SHP77 (cell line): ENCODE data around the gene ATL2.

Experiments
- DNase-seq, 2 experiments: peaks; one replicate each; lab custom pipeline; 2025; lab: John Stamatoyannopoulos, UW

ATL2 gene

GRCh38 chr2:38248707-38249106 is 128.4 kb downstream of the ATL2 start:
- DNase-seq = no peak

GRCh38 chr2:38248255-38248654 is 128.8 kb downstream of the ATL2 start:
- no peak for DNase-seq

GRCh38 chr2:38246105-38246504 is 131.0 kb downstream of the ATL2 start:
- DNase-seq = no peak

DNA sequence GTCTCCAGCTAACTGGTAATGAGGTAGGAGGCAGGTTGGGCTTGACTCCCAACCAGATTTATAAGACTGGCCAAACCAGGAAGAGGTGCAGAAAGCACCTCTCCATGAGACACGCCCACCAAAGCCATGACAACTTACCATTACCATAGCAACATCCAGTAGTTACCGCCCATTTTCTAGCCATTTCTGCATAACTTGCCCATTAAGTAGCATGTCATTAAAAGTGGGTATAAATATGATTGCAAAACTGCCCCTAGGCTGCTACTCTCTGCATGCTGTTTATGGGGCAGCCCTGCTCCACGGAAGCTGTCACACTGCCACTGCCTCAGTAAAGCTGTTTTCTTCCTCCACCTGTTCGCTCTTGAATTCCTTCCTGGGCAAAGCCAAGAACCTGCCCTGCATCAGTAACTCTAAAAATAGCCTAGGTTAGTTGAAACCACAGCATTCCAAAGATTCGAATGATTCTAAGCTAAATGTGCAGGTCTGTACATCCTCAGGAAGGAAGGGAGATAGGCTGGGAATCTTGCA is 131.9 kb downstream of the ATL2 start:
- no peak for DNase-seq

- no peak for DNase-seq
Observed at GRCh38 chr2:38244301-38244700, 132.8 kb downstream of the ATL2 start.
